T follicular helper cell (primary cell): ENCODE data around the gene PVRIG.
"Not testable (repeated sequence)": the region's sequence is repeated elsewhere in the genome, so short reads cannot be mapped to it uniquely, and the experiment has no call there.

Experiments used
- DNase-seq: peaks from one replicate; pipeline ENCODE4 v3.0.0-alpha.2; 2020; ENCODE audit warnings: low read depth

The PVRIG gene

DNA sequence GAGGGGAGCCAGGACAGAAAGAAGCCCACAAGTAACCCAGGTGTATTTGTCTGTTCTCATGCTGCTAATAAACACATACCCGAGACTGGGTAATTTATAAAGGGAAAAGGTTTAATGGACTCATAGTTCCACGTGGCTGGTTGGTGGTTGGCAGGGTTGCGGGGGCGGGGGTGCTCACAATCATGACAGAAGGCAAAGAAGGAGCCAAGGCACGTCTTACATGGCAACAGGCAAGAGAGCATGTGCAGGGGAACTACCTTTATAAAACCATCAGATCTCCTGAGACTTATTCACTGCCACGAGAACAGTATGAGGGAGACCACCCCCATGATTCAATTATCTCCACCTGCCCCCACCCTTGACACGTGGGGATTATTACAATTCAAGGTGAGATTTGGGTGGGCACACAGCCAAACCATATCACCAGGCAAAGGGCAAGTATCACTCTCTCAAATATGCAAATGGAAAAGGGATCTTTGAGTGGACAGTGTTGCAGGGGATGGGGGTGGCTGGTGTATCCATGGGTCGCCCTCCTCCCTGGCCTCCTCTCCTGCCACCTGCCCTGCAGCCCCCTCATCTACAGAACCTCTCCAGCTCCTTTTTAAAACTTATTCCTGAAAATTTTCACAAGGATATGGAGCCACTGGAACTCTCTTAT is 15.0 kb downstream of the PVRIG start:
- not testable (repeated sequence) for DNase-seq

DNA sequence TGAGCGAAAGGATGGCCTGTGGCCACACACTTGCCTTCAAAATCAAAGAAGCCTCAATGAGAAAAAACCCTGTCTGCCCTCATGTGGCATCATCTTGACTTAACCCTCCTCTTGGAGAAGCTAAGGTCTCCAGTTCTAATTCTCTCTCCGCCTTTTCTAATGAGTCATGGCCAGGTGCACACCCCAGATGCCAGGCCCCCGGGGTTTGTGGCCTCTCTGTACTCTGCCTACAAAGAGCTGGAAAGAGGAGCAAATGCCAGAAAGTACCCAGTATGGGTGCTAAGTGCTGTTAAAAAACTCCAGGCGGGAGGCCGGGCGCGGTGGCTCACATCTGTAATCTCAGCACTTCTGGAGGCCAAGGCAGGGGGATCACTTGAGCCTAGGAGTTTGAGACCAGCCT is 20.2 kb downstream of the PVRIG start:
- not testable (repeated sequence) for DNase-seq

DNA sequence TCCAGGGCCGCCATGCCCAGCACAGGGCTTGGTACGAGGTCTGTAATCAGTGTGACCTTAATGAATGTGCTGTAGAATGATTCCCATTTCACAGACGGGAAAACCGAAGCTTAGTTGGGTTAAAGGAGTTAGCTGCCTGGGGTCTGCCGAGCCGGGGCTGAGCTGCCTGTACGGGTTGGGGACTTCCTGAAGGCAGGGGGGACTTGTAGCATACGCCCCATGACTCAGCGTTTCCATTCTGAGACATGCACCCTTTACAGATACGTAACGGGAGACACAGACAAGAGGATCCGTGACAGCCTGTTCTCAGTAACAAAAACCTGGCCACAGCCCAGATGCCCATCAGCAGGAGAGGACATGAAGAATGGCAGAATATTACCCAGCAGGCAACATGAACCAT is 23.6 kb downstream of the PVRIG start:
- peak; percentile 23 for DNase-seq

DNA sequence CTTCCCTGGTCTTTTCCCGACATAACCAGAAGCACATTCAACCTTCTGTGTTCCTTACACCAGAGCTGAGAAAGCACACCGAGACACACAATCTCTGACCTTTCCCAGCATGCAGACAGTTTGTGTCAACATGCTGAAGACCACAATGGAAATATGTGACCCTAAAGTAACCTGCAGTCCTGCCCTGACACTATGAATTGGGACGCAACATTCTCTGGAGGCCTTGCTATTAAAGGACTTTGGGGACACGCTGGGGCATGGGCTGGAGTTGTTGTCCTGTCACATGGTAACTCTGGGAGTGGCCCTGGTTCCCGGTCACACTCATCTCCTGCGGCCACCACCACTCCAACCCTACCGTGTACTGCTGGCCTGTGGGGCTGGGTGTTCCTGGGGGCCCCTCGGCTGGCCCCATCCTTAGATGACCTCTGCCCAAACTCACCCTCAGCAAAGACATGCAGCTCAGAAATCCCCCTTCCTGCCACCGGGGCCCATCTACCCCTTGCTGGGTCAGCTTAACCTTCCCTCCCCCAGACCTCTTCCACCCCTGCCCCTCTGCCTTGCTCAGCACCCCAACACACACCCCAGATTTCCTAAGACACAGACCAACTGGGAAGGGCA is 25.3 kb downstream of the PVRIG start:
- DNase-seq, result not testable (repeated sequence)

DNA sequence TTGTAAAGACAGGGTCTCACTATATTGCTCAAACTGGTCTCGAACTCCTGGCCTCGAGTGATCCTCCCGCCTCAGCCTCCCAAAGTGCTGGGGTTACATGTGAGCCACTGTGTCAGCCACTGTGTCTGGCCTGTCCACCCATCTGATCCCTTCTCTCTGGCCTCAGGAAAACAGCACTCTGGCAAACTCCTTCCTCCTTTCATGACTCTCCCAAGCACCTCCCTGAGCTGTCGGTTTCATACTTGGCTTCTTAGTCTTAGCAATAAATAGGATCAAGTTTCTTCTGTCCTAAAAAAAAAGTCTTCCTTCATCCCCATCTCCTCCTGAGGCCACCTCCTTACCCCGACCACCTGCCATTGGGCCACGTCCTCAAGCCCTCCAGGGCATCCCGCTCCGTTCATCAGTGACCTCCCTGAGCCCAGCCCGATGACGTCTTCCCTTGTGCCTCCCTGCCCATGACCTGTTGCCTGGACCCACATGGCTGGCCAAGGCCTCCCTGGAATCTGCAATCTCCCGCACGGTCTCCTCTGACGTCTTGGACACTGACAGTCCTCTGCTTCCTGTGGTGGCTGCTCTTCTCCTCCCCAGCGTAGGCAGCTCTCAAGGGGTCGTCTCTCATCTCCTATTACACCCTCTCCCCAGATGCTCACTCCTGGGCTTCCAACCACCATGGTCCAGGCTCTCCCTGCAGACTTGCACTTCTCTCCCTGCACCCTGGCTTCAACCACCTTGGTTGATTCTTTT is 26.5 kb downstream of the PVRIG start:
- DNase-seq, result not testable (repeated sequence)

DNA sequence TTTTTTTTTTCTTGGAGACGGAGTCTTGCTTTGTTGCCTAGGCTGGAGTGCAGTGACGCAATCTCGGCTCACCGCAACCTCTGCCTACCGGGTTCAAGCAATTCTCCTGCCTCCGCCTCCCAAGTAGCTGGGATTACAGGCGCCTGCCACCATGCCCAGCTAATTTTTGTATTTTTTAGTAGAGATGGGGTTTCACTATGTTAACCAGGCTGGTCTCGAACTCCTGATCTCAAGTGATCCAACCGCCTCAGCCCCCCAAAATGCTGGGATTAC is 27.1 kb downstream of the PVRIG start:
- not testable (repeated sequence) for DNase-seq

DNA sequence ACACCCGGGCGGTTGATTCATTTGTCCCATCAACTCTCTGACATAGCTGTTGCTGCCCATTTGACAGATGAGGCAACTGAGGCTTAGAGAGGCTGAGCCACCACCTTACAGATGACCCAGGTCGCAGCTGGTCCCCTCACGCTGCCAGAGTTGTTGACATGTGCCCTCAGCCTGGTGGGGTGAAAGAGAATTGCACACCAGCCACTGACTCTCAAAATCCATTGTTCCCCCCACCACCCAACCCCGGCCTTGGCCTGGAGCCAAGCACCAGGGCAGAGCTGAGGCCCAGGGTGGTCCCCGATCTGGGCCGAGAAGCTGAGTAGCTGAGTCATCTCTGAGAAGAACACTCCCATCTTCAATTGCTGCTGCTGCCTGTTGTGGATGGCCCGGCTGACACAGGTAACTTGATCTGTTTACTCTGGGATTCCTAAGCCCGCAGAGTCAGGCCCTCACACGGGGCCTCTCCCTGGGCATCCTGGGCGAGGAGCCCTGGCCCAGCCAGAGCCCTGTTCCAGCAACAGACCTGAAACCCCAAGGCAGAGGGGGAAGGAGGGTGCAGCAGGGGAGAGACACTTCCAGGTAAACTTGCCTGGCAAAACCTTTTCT is 27.5 kb downstream of the PVRIG start:
- DNase-seq, result no peak

DNA sequence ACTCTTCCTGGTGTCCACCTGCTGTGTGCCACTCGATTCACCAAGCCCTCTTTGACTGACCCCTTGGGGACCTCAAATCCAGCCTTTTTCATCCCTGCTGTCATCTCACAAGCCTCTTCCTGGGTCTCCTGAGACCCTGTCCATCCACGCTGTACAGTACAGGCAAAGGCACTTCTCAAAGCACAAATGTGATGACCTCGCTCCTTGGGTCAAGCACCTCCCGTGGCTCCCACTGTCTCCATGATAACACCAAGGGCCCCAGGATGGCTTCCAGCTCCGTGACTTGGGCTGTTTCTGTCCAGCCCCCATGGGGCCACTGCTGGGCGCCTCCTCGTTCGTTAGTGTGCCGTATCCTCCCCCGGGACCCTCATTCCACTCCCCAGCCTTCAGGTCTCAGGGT is 28.7 kb downstream of the PVRIG start:
- DNase-seq, result no peak

DNA sequence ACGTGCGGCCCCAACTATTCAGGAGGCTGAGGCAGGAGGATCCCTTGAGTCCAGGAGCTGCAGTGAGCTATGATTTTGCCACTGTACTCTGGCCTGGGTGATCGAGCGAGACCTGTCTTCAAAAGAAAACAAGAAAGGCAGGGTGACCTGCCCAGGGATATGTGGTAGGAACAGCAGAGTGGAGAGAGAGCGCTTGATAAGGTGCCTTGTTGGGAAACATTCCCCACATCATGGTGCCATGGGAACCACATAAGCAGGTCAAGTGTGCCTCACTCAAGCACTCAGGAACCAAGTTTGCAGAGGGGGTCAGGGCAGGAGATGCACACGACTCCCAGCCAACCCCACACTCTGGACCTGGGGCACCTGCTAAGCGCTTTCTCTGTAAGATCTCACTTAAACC is 37.3 kb downstream of the PVRIG start:
- DNase-seq, result no peak

DNA sequence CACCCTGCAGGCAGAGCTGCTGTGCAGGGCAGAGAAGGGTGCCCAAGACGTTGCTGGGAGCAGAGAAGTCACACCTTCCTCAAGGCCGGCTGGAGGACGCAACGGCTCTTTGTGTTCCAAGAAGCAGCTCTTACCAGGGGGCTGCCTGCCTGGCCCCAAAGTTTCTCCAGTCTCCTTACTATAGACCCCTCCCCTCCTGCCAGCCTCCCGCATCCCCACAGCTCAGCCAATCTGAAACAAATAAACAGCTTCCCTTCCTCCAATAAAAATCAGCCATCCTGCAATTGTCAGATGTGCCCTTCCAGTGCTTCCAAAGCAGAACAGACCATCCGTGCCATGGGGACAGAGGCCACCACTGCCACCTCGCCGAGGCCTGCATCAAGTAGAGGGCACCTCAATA is 40.2 kb downstream of the PVRIG start:
- DNase-seq, result not testable (repeated sequence)

DNA sequence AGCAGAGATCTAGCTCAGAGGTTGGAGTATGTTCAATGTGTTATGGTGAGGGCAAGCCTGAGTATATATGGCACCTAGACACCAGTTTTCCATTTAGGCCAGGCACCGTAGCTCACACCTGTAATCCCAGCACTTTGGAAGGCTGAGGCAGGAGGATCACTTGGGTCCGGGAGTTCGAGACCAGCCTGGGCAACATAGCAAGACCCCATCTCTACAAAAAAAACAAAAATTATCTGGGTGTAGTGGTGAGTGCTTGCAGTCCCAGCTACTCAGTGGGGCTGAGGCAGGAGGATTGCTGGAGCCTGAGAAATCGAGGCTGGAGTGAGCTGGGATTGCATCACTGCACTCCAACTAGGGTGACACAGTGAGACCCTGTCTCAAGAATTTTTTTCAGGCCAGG is 43.1 kb downstream of the PVRIG start:
- DNase-seq, result not testable (repeated sequence)

DNA sequence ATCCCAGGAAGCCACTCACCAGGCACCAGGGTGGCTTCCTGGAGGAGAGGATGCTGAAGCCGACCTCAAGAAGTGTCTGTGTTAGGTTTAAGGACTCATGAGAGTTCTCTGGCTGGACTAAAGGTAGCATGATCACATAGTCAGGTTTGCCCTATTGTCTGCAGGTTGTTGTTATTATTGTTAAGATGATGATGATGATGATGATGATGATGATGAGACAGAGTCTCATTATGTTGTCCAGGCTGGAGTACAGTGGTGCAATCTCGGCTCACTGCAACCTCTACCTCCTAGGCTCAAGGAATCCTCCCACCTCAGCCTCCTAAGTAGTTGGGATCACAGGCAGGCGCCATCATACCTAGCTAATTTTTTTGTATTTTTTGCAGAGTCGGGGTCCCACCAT is 44.5 kb downstream of the PVRIG start:
- DNase-seq, result not testable (repeated sequence)

DNA sequence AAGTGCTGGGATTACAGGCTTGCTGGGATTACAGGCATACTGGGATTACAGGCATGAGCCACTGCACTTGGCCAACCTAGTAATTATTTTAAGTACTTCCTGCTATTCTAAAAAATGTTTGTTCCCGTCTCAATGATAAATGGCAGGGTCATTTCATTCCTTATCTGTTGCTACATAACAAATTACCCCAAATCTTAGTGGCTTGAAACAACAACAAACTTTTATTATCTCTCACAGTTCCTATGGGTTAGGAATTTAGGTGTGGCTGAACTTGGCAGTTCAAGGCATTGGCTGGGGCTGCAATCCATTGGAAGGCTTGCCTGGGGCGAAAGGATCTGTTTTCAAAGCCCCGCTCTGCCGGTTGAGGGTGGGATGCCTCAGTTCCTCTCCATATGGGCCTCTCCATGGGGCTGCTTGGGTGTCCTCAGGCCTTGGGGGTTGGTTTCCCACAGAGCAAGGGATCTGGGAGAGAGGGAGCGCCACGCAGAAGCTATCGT is 45.0 kb downstream of the PVRIG start:
- not testable (repeated sequence) for DNase-seq

DNA sequence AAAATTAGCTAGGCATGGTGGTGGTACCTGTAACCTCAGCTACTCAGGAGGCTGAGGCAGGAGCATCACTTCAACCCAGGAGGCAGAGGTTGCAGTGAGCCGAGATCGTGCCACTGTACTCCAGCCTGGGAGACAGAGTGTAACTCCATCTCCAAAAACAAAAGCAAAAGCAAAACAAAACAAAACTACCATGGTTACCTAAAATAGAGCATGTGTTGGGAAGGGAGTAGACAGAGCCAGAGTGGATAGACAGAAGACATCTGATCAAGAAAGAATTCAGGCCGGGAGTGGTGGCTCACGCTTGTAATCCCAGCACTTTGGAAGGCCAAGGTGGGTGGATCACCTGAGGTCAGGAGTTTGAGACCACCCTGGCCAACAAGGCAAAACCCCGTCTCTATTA is 46.1 kb downstream of the PVRIG start:
- DNase-seq, result not testable (repeated sequence)

DNA sequence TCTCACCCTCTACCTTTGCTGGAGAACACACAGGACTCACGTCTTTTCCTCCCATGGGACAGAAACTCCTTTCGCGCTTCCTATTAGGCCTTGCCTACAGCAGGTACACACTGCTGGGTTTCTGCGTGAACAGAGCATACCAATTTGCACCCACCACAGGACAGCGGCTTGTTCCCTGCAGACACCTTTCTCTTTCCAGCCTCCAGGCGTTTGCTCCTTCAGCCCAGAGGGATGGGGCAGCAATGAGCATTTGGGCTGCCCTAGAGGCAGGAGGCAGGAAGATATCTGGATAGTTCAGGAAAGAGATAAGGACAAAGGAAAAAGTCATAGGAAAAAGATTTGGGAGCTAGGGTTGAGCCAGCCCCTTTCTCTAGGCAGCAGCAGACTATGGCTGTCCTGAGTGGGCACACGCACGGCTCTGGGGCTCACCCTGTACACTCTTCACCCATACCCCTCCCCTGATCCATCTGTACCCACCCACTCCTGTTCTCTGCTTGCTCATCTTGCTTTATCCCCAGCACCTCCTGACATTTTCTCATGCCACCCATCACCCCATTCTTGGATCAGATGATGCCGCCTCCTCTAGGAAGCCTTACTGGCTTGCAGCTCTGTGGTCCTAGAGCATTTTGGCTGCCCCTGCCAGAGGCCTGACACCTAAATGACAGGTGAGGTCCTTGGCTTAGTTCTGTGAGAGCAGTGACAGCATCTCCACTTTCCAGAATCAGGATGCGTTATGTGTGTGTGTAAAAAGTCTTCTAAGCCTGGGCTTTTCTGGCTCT is 47.0 kb downstream of the PVRIG start:
- DNase-seq, result no peak

DNA sequence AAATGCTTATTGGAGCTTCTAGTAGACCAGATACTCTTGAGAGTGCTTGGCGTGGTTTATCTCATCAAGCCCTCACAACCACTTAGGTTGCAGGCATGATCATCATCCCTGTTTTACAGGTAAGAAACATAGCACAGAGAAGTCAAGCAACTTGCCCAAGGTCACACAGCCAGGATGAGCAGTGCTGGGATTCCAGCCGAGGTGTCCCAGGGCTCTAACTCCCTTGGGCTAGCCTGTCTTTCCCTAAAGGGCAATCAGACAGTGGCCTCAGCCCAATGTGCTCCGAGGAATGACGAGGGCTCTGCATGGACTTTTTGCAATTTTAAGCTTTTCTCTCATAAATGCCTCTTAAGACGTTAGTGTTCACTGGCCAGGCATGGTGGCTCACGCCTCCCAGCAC is 47.9 kb downstream of the PVRIG start:
- no peak for DNase-seq

DNA sequence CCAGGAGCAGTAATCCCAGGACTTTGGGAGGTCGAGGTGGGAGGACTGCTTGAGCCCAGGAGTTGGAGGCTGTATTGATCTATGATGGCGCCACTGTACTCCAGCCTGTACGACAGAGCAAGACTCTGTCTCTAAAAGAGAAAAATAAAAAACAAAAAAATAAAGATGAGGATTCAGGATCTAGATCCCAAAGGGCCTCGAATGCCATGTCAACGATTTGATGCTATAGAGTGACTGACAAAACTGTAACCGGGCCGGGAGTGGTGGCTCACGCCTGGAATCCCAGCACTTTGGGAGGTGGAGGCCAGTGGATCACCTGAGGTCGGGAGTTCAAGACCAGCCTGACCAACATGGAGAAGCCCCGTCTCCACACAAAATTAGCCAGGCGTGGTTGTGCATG is 49.1 kb downstream of the PVRIG start:
- DNase-seq, result not testable (repeated sequence)

DNA sequence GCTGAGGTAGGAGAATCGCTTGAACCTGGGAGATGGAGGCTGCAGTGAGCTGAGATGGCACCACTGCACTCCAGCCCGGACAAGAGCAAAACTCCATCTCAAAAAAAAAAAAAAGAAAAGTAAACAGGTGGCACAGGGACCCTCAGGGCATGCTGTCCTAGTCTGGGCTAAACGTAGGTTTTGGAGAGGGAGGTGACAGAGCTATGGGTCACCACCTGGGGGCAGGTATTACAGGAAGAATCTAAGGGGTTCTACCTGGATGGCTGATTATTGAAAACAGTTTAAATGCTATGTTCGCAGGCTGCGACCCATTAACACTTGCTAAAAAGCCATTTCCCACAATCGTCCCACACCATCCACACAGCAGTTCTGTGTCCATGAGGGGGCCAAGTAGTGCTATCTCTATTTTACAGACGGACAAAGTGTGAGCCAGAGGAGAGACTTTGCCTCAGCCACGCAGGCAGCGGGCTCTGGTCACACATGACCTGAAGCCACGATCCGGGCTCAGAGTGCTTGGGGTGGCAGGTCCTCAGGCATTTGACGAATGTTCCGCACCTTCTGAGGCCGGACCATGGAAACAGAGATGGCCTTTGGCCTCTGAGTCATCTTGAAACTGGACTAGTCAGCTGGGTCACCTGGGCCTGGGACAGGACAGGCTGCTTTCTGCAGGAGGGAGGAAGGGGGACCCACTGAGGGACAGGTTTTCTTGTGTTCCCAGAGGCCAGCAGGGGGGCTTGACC is 49.7 kb downstream of the PVRIG start:
- not testable (repeated sequence) for DNase-seq

DNA sequence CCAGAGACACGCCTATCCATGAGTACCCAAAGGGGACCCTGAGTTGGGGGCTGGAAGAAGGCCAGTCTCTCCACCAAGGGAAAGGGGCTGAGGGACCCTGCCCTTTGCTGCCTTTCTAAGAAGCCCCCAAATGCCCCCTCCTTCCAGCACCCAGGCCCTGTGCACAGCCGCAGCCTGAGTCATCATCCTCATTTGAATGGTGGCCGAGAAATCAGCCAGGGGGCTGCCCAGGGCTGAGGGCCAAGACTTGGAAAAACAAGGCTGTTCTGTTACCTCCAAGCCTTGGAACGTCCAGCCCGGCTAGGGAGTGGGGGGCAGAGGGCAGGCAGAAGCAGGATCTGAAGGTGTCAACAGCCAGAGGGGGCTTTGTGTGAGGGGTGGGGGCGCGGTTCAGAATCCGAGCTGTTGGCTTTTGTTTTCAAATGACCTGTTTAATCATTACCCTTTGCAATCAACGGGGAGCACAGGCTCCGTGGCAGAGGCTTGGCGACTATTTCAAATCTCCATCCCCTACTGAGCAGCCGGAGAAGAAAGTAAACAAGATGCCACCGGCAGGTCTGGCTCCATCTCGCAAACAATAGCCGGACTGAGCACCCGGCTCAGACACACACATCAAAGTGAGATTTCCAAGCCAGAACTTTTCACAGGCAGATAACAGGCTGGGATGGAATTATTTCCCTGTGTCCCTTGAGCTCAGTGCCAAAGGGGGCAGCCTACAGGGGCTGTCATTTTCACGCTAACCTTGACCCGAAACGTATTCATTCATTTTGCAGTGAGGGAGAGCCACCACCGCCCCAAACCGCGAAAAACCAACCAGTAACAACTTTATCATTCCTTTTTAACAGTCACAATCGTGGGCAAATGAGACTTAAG is 50.5 kb downstream of the PVRIG start:
- DNase-seq, result not testable (repeated sequence)
